ENCODE measurements around the gene VDAC2. TPM values are rescaled to one million over a fixed set of nuclear protein-coding genes. Genes with fewer than 3 reads are reported as not detected.

The VDAC2 gene
- polyA plus RNA-seq, 1 donor from 2014 or later: 291 TPM

DNA sequence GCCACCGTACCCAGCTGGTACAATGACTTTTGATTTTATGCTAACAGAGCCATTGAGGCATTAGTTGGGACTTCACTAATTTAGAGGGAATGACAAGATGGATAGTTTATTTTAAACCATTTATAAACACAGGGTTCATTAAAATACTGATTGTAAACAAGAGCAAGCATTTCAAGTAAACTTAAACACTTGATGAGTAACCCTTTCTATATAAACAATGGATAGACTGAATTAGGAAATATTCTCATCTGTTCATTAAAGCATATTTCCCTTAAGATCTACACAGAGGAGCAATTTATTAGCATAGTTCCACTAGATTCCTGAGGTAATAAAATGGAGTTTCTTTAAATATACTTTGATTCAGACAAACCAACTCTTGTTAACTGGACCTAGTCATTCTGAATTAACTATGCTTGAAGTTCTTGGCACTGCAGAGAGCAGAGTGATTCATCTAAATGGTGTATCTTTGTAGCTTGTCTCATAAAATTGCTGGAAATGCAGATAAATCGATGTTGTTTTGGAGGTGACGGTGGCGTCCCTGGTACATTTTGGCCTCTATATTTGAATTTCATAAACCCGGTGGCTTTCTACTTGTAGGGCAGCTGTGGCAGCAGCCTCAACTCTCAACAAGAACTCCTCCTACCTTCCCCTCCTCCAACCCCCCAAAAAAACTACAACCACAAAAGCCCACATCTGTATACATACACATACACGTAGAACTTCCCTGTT is 15.4 kb upstream of the VDAC2 start:
- no peak overlapping the region for H2AFZ ChIP-seq (ENCODE audit: low read depth, low read length)

DNA sequence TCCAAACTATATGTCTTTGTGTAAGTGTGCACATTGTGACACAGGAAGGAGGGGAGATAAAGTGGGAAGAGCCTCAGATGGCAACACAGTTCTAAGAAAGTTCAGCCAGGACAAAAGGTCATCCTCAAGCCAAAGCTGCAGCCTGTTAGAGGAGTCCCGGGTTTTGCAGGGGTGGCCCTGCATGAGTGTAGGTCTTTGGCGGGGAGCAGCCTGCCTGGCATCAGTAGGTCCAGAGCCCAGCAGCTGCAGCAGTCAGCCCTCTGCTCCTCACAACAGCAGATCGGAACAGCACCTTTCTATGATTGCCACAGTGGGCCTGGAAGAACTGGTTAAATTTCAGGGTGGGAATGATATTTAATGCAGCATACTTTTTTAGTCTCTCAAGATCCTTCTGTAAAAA is 13.5 kb upstream of the VDAC2 start:
- Histone ChIP-seq H3K36me3 (ENCODE audit: insufficient read depth, low read length) (no peaks in the 10 kb centered on the region), H3K9me2 (ENCODE audit: insufficient read depth, low read length) (no peaks in the 10 kb centered on the region), H2AFZ (ENCODE audit: low read depth, low read length) (no peak overlapping the region), H3K27ac (ENCODE audit: low read length) (no peak overlapping the region), H3K4me3 (ENCODE audit: low read length) (no peak overlapping the region), H3F3A (ENCODE audit: insufficient read depth, low read length, poor library complexity, severe bottlenecking) (no peaks in the 10 kb centered on the region), H4K20me1 (ENCODE audit: insufficient read depth) (no peaks in the 10 kb centered on the region), H3K79me2 (replicated peaks; ENCODE audit: insufficient read depth, low read length) (no peaks in the 10 kb centered on the region), H3K9me3 (ENCODE audit: low read length) (no peaks in the 10 kb centered on the region), H3K9ac (ENCODE audit: low read length) (no peak overlapping the region), H3K4me2 (ENCODE audit: low read length) (no peak overlapping the region), H3K27me3 (ENCODE audit: insufficient read depth, low read depth, low read length) (no peaks in the 10 kb centered on the region)
- TF ChIP-seq EP300 (conservative IDR thresholded peaks at IDR 0.05; ENCODE audit: poor library complexity, severe bottlenecking): no peak
- TF ChIP-seq POLR2AphosphoS5 (IDR thresholded peaks at IDR 0.05): no peak
- no peak for TF ChIP-seq MXI1 (conservative IDR thresholded peaks at IDR 0.05; ENCODE audit: poor library complexity, severe bottlenecking)
- TF ChIP-seq TAF1 (IDR thresholded peaks at IDR 0.05; ENCODE audit: low read depth): no peak
- TF ChIP-seq, protein P1, sequence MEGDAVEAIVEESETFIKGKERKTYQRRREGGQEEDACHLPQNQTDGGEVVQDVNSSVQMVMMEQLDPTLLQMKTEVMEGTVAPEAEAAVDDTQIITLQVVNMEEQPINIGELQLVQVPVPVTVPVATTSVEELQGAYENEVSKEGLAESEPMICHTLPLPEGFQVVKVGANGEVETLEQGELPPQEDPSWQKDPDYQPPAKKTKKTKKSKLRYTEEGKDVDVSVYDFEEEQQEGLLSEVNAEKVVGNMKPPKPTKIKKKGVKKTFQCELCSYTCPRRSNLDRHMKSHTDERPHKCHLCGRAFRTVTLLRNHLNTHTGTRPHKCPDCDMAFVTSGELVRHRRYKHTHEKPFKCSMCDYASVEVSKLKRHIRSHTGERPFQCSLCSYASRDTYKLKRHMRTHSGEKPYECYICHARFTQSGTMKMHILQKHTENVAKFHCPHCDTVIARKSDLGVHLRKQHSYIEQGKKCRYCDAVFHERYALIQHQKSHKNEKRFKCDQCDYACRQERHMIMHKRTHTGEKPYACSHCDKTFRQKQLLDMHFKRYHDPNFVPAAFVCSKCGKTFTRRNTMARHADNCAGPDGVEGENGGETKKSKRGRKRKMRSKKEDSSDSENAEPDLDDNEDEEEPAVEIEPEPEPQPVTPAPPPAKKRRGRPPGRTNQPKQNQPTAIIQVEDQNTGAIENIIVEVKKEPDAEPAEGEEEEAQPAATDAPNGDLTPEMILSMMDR (IDR thresholded peaks at IDR 0.05; ENCODE audit: poor library complexity, severe bottlenecking): no peak
- no peak for TF ChIP-seq SMC3 (conservative IDR thresholded peaks at IDR 0.05; ENCODE audit: poor library complexity)
- no peak for TF ChIP-seq EZH2 (IDR thresholded peaks at IDR 0.05; ENCODE audit: borderline replicate concordance, insufficient read depth, low read length, poor library complexity, severe bottlenecking)
- TF ChIP-seq RAD21 (conservative IDR thresholded peaks at IDR 0.05): no peak
- TF ChIP-seq, protein P2, sequence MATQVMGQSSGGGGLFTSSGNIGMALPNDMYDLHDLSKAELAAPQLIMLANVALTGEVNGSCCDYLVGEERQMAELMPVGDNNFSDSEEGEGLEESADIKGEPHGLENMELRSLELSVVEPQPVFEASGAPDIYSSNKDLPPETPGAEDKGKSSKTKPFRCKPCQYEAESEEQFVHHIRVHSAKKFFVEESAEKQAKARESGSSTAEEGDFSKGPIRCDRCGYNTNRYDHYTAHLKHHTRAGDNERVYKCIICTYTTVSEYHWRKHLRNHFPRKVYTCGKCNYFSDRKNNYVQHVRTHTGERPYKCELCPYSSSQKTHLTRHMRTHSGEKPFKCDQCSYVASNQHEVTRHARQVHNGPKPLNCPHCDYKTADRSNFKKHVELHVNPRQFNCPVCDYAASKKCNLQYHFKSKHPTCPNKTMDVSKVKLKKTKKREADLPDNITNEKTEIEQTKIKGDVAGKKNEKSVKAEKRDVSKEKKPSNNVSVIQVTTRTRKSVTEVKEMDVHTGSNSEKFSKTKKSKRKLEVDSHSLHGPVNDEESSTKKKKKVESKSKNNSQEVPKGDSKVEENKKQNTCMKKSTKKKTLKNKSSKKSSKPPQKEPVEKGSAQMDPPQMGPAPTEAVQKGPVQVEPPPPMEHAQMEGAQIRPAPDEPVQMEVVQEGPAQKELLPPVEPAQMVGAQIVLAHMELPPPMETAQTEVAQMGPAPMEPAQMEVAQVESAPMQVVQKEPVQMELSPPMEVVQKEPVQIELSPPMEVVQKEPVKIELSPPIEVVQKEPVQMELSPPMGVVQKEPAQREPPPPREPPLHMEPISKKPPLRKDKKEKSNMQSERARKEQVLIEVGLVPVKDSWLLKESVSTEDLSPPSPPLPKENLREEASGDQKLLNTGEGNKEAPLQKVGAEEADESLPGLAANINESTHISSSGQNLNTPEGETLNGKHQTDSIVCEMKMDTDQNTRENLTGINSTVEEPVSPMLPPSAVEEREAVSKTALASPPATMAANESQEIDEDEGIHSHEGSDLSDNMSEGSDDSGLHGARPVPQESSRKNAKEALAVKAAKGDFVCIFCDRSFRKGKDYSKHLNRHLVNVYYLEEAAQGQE (IDR thresholded peaks at IDR 0.05; ENCODE audit: borderline replicate concordance): no peak

More for the DNA sequence above, 15.4 kb upstream of the VDAC2 start:
- Histone ChIP-seq H3K4me2 (ENCODE audit: low read length) (no peak overlapping the region), H3F3A (ENCODE audit: insufficient read depth, low read length, poor library complexity, severe bottlenecking) (no peaks in the 10 kb centered on the region), H3K27me3 (ENCODE audit: insufficient read depth, low read depth, low read length) (no peaks in the 10 kb centered on the region), H3K36me3 (ENCODE audit: insufficient read depth, low read length) (no peaks in the 10 kb centered on the region), H3K4me3 (ENCODE audit: low read length) (no peak overlapping the region), H3K9me2 (ENCODE audit: insufficient read depth, low read length) (no peaks in the 10 kb centered on the region), H3K9ac (ENCODE audit: low read length) (no peak overlapping the region), H3K9me3 (ENCODE audit: low read length) (no peaks in the 10 kb centered on the region), H3K79me2 (replicated peaks; ENCODE audit: insufficient read depth, low read length) (no peaks in the 10 kb centered on the region), H4K20me1 (ENCODE audit: insufficient read depth) (no peaks in the 10 kb centered on the region), H3K27ac (ENCODE audit: low read length) (no peak overlapping the region)
- TF ChIP-seq EP300 (conservative IDR thresholded peaks at IDR 0.05; ENCODE audit: poor library complexity, severe bottlenecking) (no peak), EZH2 (IDR thresholded peaks at IDR 0.05; ENCODE audit: borderline replicate concordance, insufficient read depth, low read length, poor library complexity, severe bottlenecking) (no peak), RAD21 (conservative IDR thresholded peaks at IDR 0.05) (no peak), POLR2AphosphoS5 (IDR thresholded peaks at IDR 0.05) (no peak), MXI1 (conservative IDR thresholded peaks at IDR 0.05; ENCODE audit: poor library complexity, severe bottlenecking) (no peak), TAF1 (IDR thresholded peaks at IDR 0.05; ENCODE audit: low read depth) (no peak), SMC3 (conservative IDR thresholded peaks at IDR 0.05; ENCODE audit: poor library complexity) (no peak)
- TF ChIP-seq, protein P2 (IDR thresholded peaks at IDR 0.05; ENCODE audit: borderline replicate concordance): no peak
- TF ChIP-seq, protein P1 (IDR thresholded peaks at IDR 0.05; ENCODE audit: poor library complexity, severe bottlenecking): no peak

All from neural cell (in vitro differentiated cells).